ENCODE measurements around the gene FAIM2.

GRCh38 chr12:49818241-49818895, 85.3 kb downstream of the FAIM2 start:
- no peak for TF ChIP-seq REST (tag by site-specific recombination; IDR thresholded peaks at IDR 0.05)
- TF ChIP-seq ZNF2 (tag by site-specific recombination; IDR thresholded peaks at IDR 0.05): no peak
- TF ChIP-seq ZNF624 (tag by site-specific recombination; IDR thresholded peaks at IDR 0.05): no peak
- TF ChIP-seq ZNF239 (tag by site-specific recombination; IDR thresholded peaks at IDR 0.05): no peak
- no peak for TF ChIP-seq ZNF561 (tag by site-specific recombination; IDR thresholded peaks at IDR 0.05; ENCODE audit: borderline replicate concordance)
- TF ChIP-seq ZNF670 (tag by site-specific recombination; IDR thresholded peaks at IDR 0.05; ENCODE audit: low read depth): no peak
- no peak for TF ChIP-seq ZBTB1 (tag by site-specific recombination; IDR thresholded peaks at IDR 0.05)
- no peak for TF ChIP-seq ZBTB11 (tag by site-specific recombination; conservative IDR thresholded peaks at IDR 0.05; ENCODE audit: low read depth)
- TF ChIP-seq PATZ1 (tag by site-specific recombination; IDR thresholded peaks at IDR 0.05): no peak

All from HEK293 (cell line).